Fibroblast of mammary gland (primary cell): ENCODE results near the gene SMARCD2.
"Not testable (repeated sequence)": the region's sequence is repeated elsewhere in the genome, so short reads cannot be mapped to it uniquely, and the experiment has no call there.

ENCODE experiments used
- DNase-seq: peaks from one replicate; pipeline ENCODE4 v3.0.0-alpha.2; 2010; ENCODE audit warnings: low read depth
- H3K4me3 ChIP-seq: 2 replicates; pipeline ENCODE4 v1.5.1; 2011; ENCODE audit warnings: low read depth, mild to moderate bottlenecking, low read length, moderate library complexity; ENCODE audit not compliant: control insufficient read depth
- CTCF ChIP-seq: conservative IDR thresholded peaks from 2 replicates; pipeline ENCODE4 v1.5.1; 2011; ENCODE audit warnings: low read depth, low read length, inconsistent platforms; ENCODE audit not compliant: control insufficient read depth, insufficient read depth

Gene SMARCD2

GRCh38 chr17:63871646-63872365 is 29.3 kb upstream of the SMARCD2 start:
- DNase-seq, result peak; percentile 23

GRCh38 chr17:63870292-63870665 is 27.8 kb upstream of the SMARCD2 start:
- not testable (repeated sequence) for DNase-seq, H3K4me3 ChIP-seq

More at GRCh38 chr17:63871646-63872365, 29.3 kb upstream of the SMARCD2 start:
- H3K4me3 ChIP-seq, result not testable (repeated sequence)

DNA sequence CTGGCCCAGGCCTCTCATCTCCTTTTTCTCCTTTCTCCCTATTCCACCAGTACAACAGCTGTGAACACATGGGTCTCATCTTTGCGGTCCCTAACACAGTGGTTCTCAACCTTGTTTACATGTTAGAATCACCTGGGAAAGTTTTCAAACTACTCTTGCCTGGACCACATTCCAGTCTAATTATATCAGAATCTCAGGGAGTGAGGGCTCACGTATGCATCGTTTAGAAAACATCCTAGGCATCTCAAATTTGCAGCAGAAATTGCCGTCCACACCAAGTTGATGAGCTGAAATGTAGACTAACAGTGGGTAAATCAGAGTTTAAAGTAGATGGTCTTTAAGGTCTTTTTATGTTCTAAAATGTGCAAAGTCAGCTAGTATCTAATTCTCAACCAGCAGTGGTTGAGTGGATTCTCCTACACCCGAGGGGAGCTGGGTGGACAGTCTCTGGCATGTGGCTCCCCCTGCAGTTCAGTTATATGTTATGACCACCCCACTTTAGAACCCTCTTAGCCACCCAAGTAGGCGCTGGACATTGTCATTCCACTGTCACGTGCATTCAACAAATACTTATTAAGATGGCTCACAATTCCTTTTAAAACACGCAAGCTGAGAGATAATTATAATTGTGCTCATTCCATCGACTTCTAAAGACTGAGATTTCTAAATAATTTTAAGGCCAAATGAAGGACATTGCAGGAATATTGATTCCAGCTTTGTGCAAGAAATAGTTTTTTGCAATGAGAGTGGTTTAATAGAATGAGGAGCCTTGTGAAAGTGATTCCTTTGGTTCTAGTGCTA is 27.2 kb upstream of the SMARCD2 start:
- H3K4me3 ChIP-seq, DNase-seq: not testable (repeated sequence)
- peak; percentile 10 for TF ChIP-seq CTCF

GRCh38 chr17:63866625-63867024 is 24.1 kb upstream of the SMARCD2 start:
- H3K4me3 ChIP-seq, DNase-seq: not testable (repeated sequence)

- no peak for TF ChIP-seq CTCF
- H3K4me3 ChIP-seq, result no peak overlapping the region
Measured at GRCh38 chr17:63859257-63859656, 16.8 kb upstream of the SMARCD2 start.

DNA sequence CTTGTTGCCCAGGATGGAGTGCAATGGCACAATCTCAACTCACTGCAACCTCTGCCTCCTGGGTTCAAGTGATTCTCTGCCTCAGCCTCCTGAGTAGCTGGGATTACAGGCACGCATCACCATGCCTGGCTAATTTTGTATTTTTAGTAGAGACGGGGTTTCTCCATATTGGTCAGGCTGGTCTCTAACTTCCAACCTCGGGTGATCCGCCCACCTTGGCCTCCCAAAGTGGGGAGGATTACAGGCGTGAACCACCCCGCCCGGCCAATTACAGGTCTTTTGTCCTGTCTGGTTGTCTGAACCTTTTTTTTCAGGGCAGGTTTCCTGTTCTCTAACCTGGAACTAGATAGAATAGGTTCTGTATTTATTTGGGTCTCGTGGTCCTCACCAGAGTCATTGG is 13.9 kb upstream of the SMARCD2 start:
- H3K4me3 ChIP-seq, DNase-seq: not testable (repeated sequence)

More at GRCh38 chr17:63859257-63859656, 16.8 kb upstream of the SMARCD2 start:
- DNase-seq, result no peak

DNA sequence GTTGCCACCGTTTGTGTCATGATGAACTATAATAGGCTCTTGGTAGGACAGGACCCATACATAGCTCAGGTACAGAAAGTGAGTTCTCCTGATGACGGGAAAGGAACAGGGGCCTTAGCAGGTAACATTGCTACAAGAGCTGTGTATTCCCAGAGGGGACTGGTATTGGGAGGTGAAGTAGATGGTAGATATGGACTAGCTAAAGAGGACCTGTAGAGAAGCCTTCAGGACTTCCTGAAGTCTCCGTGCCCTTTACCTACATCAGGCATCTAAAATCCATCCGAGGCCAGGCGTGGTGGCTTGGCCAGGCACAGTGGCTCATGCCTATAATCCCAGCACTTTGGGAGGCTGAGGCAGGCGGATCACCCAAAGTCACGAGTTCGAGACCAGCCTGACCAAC is 12.7 kb upstream of the SMARCD2 start:
- no peak overlapping the region for H3K4me3 ChIP-seq
- no peak for TF ChIP-seq CTCF
- no peak for DNase-seq

DNA sequence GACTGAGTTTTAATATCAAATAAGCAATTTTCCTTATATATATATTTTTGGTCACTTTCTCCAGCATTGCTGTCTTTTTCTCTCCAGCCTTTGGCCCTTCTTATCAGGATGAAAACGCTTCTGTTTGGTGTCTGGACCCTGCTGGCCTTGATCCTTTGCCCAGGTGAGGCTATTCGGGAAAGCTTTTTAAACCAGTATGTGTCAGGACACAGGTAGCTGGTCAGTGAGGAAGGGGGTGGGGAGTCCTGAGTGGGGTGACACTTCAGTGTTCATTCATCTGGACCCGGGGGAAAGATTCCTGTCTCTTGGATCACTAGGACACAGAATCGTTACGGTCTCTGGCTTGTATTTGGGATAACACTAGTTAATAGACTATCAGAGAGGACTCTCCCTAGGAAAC is 12.2 kb upstream of the SMARCD2 start:
- no peak for DNase-seq
- no peak overlapping the region for H3K4me3 ChIP-seq
- TF ChIP-seq CTCF, result no peak

GRCh38 chr17:63853260-63853659 is 10.8 kb upstream of the SMARCD2 start:
- no peak for DNase-seq
- no peak overlapping the region for H3K4me3 ChIP-seq
- TF ChIP-seq CTCF, result no peak
